GM12892 (cell line): ENCODE results near the gene EDAR.

Experiments used
- POLR2A ChIP-seq: IDR thresholded peaks from 2 replicates; pipeline ENCODE4 v1.6.1; 2011; ENCODE audit warnings: low read depth, low read length, control low read depth
- POLR2AphosphoS5 ChIP-seq: IDR thresholded peaks from 2 replicates; pipeline ENCODE4 v1.6.1; 2011; ENCODE audit warnings: low read depth, low read length, control low read depth
- TAF1 ChIP-seq: IDR thresholded peaks from 2 replicates; pipeline ENCODE4 v1.6.1; 2011; ENCODE audit warnings: low read depth, mild to moderate bottlenecking, control low read depth, low read length, borderline replicate concordance

- TF ChIP-seq POLR2AphosphoS5 (no peak), POLR2A (no peak), TAF1 (no peak)
Measured at GRCh38 chr2:108916122-108916795, 72.8 kb downstream of the EDAR start.
